Muscle layer of duodenum (tissue), 2 donors: ENCODE data around the gene PLPPR2.

ENCODE experiments used
- H3K27ac ChIP-seq: one replicate; pipeline ENCODE4 v1.7.0; 2013; ENCODE audit warnings: mild to moderate bottlenecking, low read length
- H3K27me3 ChIP-seq: one replicate; pipeline ENCODE4 v1.7.0; 2013; ENCODE audit warnings: low read depth, mild to moderate bottlenecking, control low read depth, low read length
- H3K36me3 ChIP-seq, 2 donors: one replicate each; pipeline ENCODE4 v1.7.0; 2013; ENCODE audit warnings: low read length in 2 of 2, control low read depth in 1 of 2, mild to moderate bottlenecking in 1 of 2; ENCODE audit not compliant: insufficient read depth in 2 of 2, control insufficient read depth in 1 of 2
- H3K4me1 ChIP-seq, 2 donors: one replicate each; pipeline ENCODE4 v1.7.0; 2013; ENCODE audit warnings: low read length in 2 of 2, mild to moderate bottlenecking in 2 of 2, control low read depth in 1 of 2, moderate library complexity in 1 of 2; ENCODE audit not compliant: insufficient read depth in 2 of 2, control insufficient read depth in 1 of 2
- H3K4me3 ChIP-seq, 2 donors: one replicate each; pipeline ENCODE4 v1.7.0; 2013; ENCODE audit warnings: low read length in 2 of 2, low read depth in 1 of 2, mild to moderate bottlenecking in 1 of 2
- H3K9me3 ChIP-seq, 2 donors: one replicate each; pipeline ENCODE4 v1.7.0; 2013; ENCODE audit warnings: low read length in 2 of 2, control low read depth in 1 of 2, mild to moderate bottlenecking in 1 of 2; ENCODE audit not compliant: control insufficient read depth in 1 of 2
- donor health status: healthy.

Gene PLPPR2

GRCh38 chr19:11408591-11408990 is 53.4 kb downstream of the PLPPR2 start:
- no peaks in the 10 kb centered on the region for H3K9me3 ChIP-seq
- H3K4me1 ChIP-seq: peaks cover 0 to 5% of the 10 kb centered on the region in 2 donors
- H3K4me3 ChIP-seq: no peak overlapping the region
- no peak overlapping the region for H3K27ac ChIP-seq
- H3K36me3 ChIP-seq: no peaks in the 10 kb centered on the region
- H3K27me3 ChIP-seq: no peaks in the 10 kb centered on the region

DNA sequence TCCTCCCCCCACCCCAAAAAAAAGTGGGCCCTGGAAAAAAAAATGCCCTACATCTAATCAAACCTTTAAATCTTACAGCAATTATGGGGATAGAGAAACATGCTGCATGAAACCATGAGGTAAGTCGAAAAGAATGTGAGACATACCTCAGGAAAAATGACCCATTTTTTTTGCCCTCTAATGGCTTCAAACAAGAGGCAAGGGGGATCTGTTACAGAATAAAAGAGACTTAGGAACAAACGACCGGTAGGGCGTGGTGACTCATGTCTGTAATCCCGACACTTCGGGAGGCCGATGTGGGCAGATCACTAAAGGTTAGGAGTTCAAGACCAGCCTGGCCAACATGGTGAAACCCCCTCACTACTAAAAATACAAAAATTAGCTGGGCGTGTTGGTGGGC is 55.5 kb downstream of the PLPPR2 start:
- peaks cover 0 to 5% of the 10 kb centered on the region in 2 donors for H3K4me1 ChIP-seq
- no peaks in the 10 kb centered on the region for H3K36me3 ChIP-seq
- no peak overlapping the region for H3K4me3 ChIP-seq
- H3K9me3 ChIP-seq: no peaks in the 10 kb centered on the region
- no peaks in the 10 kb centered on the region for H3K27me3 ChIP-seq
- no peak overlapping the region for H3K27ac ChIP-seq

DNA sequence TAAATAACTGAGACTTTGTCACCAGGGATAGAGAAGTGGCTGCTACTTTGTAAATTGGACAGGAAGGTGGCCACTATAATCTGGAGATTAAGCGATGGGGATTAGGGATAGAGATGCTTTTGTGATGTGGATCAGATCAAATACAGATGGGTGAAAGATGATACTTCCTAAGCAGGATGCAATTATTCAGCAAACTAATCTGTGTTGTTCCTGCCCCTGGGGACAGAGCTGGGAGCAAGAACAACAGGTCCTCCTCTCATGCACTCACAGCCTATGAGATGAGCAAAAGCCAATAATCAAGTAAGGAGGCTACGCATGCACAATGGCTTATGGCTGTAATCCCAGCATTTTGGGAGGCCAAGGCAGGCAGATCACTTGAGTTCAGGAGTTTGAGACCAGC is 59.3 kb downstream of the PLPPR2 start:
- Histone ChIP-seq H3K27ac (no peak overlapping the region), H3K9me3 (no peaks in the 10 kb centered on the region), H3K4me3 (no peak overlapping the region), H3K36me3 (no peaks in the 10 kb centered on the region), H3K4me1 (peaks cover 0 to 7% of the 10 kb centered on the region in 2 donors), H3K27me3 (peaks cover 10% of the 10 kb centered on the region)
